Stimulated activated naive CD8-positive, alpha-beta T cell treated with anti-CD3 and anti-CD28 coated beads, Interleukin-15, Interleukin-2, amounts not matched to agents 100 U/mL and 50 U/mL, for 24 hours (primary cell): ENCODE data around the gene ABHD17A.

Experiments
- ATAC-seq: fragments of 150-1000 bp; cut with Tn5 transposase; one replicate; pipeline ENCODE4 v1.10.0; 2021
- DNase-seq: peaks from one replicate; pipeline ENCODE4 v3.0.0; 2021

The ABHD17A gene

GRCh38 chr19:1885398-1886119 lies at the start of gene ABHD17A:
Gene ABHD17A, minus strand, starts transcription at chr19:1885496. Its CDS starts 3,930 bp downstream, at chr19:1881566.
- DNase-seq (peak; percentile 97), ATAC-seq (peak; percentile 82)

GRCh38 chr19:1933942-1934341 lies 48.6 kb upstream of the ABHD17A start:
- DNase-seq (no peak), ATAC-seq (no peak)

GRCh38 chr19:1933244-1933643 lies 47.9 kb upstream of the ABHD17A start:
- no peak for DNase-seq
- no peak for ATAC-seq

- no peak for DNase-seq
- no peak for ATAC-seq
Measured at GRCh38 chr19:1932395-1932794, 47.1 kb upstream of the ABHD17A start.

GRCh38 chr19:1931445-1931844 lies 46.1 kb upstream of the ABHD17A start:
- no peak for DNase-seq
- no peak for ATAC-seq

GRCh38 chr19:1929021-1929742 lies 43.9 kb upstream of the ABHD17A start:
- DNase-seq (peak; percentile 90), ATAC-seq (peak; percentile 87)

GRCh38 chr19:1925544-1925943 lies 40.2 kb upstream of the ABHD17A start:
- ATAC-seq (no peak), DNase-seq (no peak)

GRCh38 chr19:1924320-1924961 lies 39.1 kb upstream of the ABHD17A start:
- DNase-seq (no peak), ATAC-seq (no peak)

- ATAC-seq (peak; percentile 70), DNase-seq (no peak)
Measured at GRCh38 chr19:1923319-1923718, 38.0 kb upstream of the ABHD17A start.

- no peak for ATAC-seq
- no peak for DNase-seq
Measured at GRCh38 chr19:1922803-1923202, 37.5 kb upstream of the ABHD17A start.

- ATAC-seq, result no peak
- no peak for DNase-seq
Measured at GRCh38 chr19:1921825-1922224, 36.5 kb upstream of the ABHD17A start.

GRCh38 chr19:1921326-1921725 lies 36.0 kb upstream of the ABHD17A start:
- ATAC-seq, result no peak
- no peak for DNase-seq

- no peak for ATAC-seq
- DNase-seq, result no peak
Measured at GRCh38 chr19:1920644-1921043, 35.3 kb upstream of the ABHD17A start.

GRCh38 chr19:1918975-1919374 lies 33.7 kb upstream of the ABHD17A start:
- DNase-seq (no peak), ATAC-seq (no peak)

GRCh38 chr19:1917926-1918325 lies 32.6 kb upstream of the ABHD17A start:
- ATAC-seq (no peak), DNase-seq (no peak)

GRCh38 chr19:1917146-1917545 lies 31.9 kb upstream of the ABHD17A start:
- DNase-seq, result no peak
- no peak for ATAC-seq

- ATAC-seq (no peak), DNase-seq (no peak)
Measured at GRCh38 chr19:1914826-1915341, 29.6 kb upstream of the ABHD17A start.

- ATAC-seq, result no peak
- no peak for DNase-seq
Measured at GRCh38 chr19:1913781-1914577, 28.7 kb upstream of the ABHD17A start.

- ATAC-seq, result no peak
- DNase-seq, result no peak
Measured at GRCh38 chr19:1912760-1913505, 27.6 kb upstream of the ABHD17A start.

- DNase-seq (no peak), ATAC-seq (no peak)
Measured at GRCh38 chr19:1911995-1912394, 26.7 kb upstream of the ABHD17A start.

- no peak for ATAC-seq
- DNase-seq, result no peak
Measured at GRCh38 chr19:1911098-1911497, 25.8 kb upstream of the ABHD17A start.
